ENCODE results near the gene NTM.

- TF ChIP-seq CTCF (conservative IDR thresholded peaks at IDR 0.05; ENCODE audit: low read length): no peak
- no peak for TF ChIP-seq EZH2phosphoT487 (IDR thresholded peaks at IDR 0.05; ENCODE audit: borderline replicate concordance)
Observed at GRCh38 chr11:131667566-131667965, 297.2 kb downstream of the NTM start.

Data from Loucy (cell line).